Naive thymus-derived CD8-positive, alpha-beta T cell (primary cell): ENCODE measurements around the gene LIN37. TPM values are rescaled to one million over a fixed set of nuclear protein-coding genes. Genes with fewer than 3 reads are reported as not detected.
A peak's percentile ranks its signal among the peaks of the same experiment; 100 is the strongest.

Experiments
- ATAC-seq, 2 donors: fragments of 150-1000 bp; cut with Tn5 transposase in 1 of 2; sonication (Bioruptor Pico), chemical (Tn5 transposase) in 1 of 2; 1 replicate in 1 of 2; 2 replicates in 1 of 2; pipeline ENCODE4 v1.10.0; 2021; ENCODE audit warnings: mild to moderate bottlenecking in 2 of 2, moderate library complexity in 2 of 2
- POLR2A ChIA-PET: fragments of 350-600 bp; sonication (Branson Sonifier 250); formaldehyde crosslinking; loops from one replicate; lab custom pipeline; 2021; ENCODE audit warnings: antibody characterized with exemption; lab: Charles Lee
- DNase-seq, 10 donors: peaks; one replicate each; pipeline versions ENCODE4 v3.0.0 to v3.0.0-alpha.2; 2020 to 2022
- H3K27ac Mint-ChIP-seq, 10 donors: one replicate each; pipeline ENCODE4 v1.8.0; 2020 to 2022; ENCODE audit warnings: mild to moderate bottlenecking in 10 of 10, mixed read lengths in 10 of 10, moderate library complexity in 4 of 10, inconsistent platforms in 1 of 10
- H3K27me3 Mint-ChIP-seq, 5 donors: one replicate each; pipeline ENCODE4 v1.8.0; 2021 to 2022; ENCODE audit warnings: mixed read lengths in 5 of 5
- H3K36me3 Mint-ChIP-seq, 3 donors: one replicate each; pipeline ENCODE4 v1.8.0; 2020 to 2022; ENCODE audit warnings: mixed read lengths in 3 of 3, mild to moderate bottlenecking in 2 of 3, inconsistent platforms in 1 of 3
- H3K4me1 Mint-ChIP-seq, 4 donors: one replicate each; pipeline ENCODE4 v1.8.0; 2021 to 2022; ENCODE audit warnings: mixed read lengths in 4 of 4
- H3K4me3 Mint-ChIP-seq, 10 donors: one replicate each; pipeline ENCODE4 v1.8.0; 2020 to 2022; ENCODE audit warnings: mild to moderate bottlenecking in 10 of 10, mixed read lengths in 10 of 10, moderate library complexity in 6 of 10, inconsistent platforms in 1 of 10
- H3K9me3 Mint-ChIP-seq, 9 donors: one replicate each; pipeline ENCODE4 v1.8.0; 2020 to 2022; ENCODE audit warnings: mixed read lengths in 9 of 9, mild to moderate bottlenecking in 3 of 9, inconsistent platforms in 1 of 9, moderate library complexity in 1 of 9
- polyA plus RNA-seq, 3 donors: library from polyadenylated mRNA; unstranded; fragments of 300-500 nt; fragmentation: Illumina TruSeq; gene quantifications; one replicate each; pipeline ENCODE4 v1.2.3, GENCODE V29; 2021
- total RNA-seq, 8 experiments: library from RNA in 2 of 8; stranded (reverse) in 2 of 8; gene quantifications; one replicate each; pipeline ENCODE4 v1.2.3 and lab custom pipeline; 2021 to 2026

The LIN37 gene
- total and polyA plus RNA-seq, 5 experiments from 2014 or later: 5.4 to 16.6 (median 14.0) TPM

- H3K9me3 Mint-ChIP-seq: no peaks in the 10 kb centered on the region
- H3K36me3 Mint-ChIP-seq: peaks cover 4 to 31% (median 5%) of the 10 kb centered on the region in 3 donors
- H3K27me3 Mint-ChIP-seq: no peaks in the 10 kb centered on the region
- DNase-seq: no peak
- POLR2A ChIA-PET: interaction anchor here (1.7 to 2.6 kb wide), 4 partner anchors 13 to 37 kb away, joined by 4 to 26 read pairs (median 5); no protein-coding TSS in a partner anchor
- no peak for ATAC-seq
- peak overlapping the region in 6 of 10 donors; percentile 5 to 99 (median 44) for H3K27ac Mint-ChIP-seq
- H3K4me1 Mint-ChIP-seq: peaks cover 29 to 63% (median 59%) of the 10 kb centered on the region in 4 donors
- H3K4me3 Mint-ChIP-seq: peak overlapping the region; percentile 53 to 98 (median 94)
These were observed 8.9 kb upstream of the LIN37 start for GRCh38 chr19:35739275-35740107.

GRCh38 chr19:35740108-35740422 is 8.3 kb upstream of the LIN37 start:
- ATAC-seq (peak in 1 of 2 donors; percentile 21), DNase-seq (no peak)
- peaks cover 4 to 27% (median 5%) of the 10 kb centered on the region in 3 donors for H3K36me3 Mint-ChIP-seq
- H3K4me3 Mint-ChIP-seq: peak overlapping the region; percentile 91 to 99 (median 96)
- H3K4me1 Mint-ChIP-seq: peaks cover 30 to 63% (median 58%) of the 10 kb centered on the region in 4 donors
- H3K27ac Mint-ChIP-seq: peak overlapping the region in 4 of 10 donors; percentile 93 to 99 (median 96)
- POLR2A ChIA-PET: interaction anchor here (0.7 to 2.6 kb wide), 14 partner anchors 8 to 92 kb away, joined by 3 to 26 read pairs (median 4); partner anchors contain the start of genes COX6B1, HSPB6, KMT2B and LIN37
- no peaks in the 10 kb centered on the region for H3K27me3 Mint-ChIP-seq
- no peaks in the 10 kb centered on the region for H3K9me3 Mint-ChIP-seq

GRCh38 chr19:35740423-35741202 is 7.8 kb upstream of the LIN37 start:
- H3K4me3 Mint-ChIP-seq: peak overlapping the region; percentile 91 to 99 (median 96)
- peak overlapping the region; percentile 88 to 99 (median 94) for H3K27ac Mint-ChIP-seq
- ATAC-seq (peak; percentile 65 to 68), DNase-seq (peak; percentile 88 to 97 (median 94))
- peaks cover 29 to 66% (median 59%) of the 10 kb centered on the region in 4 donors for H3K4me1 Mint-ChIP-seq
- H3K36me3 Mint-ChIP-seq: peaks cover 4 to 23% (median 5%) of the 10 kb centered on the region in 3 donors
- POLR2A ChIA-PET: interaction anchor here (0.7 to 2.6 kb wide), 15 partner anchors 8 to 95 kb away, joined by 3 to 26 read pairs (median 4); partner anchors contain the start of genes COX6B1, HSPB6, KMT2B and LIN37
- H3K27me3 Mint-ChIP-seq: no peaks in the 10 kb centered on the region
- no peaks in the 10 kb centered on the region for H3K9me3 Mint-ChIP-seq

- DNase-seq: no peak
These were observed 7.2 kb upstream of the LIN37 start for GRCh38 chr19:35741203-35741515.

GRCh38 chr19:35742121-35742724 is 6.2 kb upstream of the LIN37 start, which contains the start of gene IGFLR1:
IGFLR1 (minus strand) TSS chr19:35742452; CDS start chr19:35741180, 1,272 bp downstream.
- H3K4me1 Mint-ChIP-seq: peaks cover 31 to 73% (median 59%) of the 10 kb centered on the region in 4 donors
- peak in 9 of 10 donors; percentile 60 to 83 (median 69) for DNase-seq
- peak within 1 kb of the TSS; percentile 91 to 99 (median 93) for H3K4me3 Mint-ChIP-seq
- H3K27ac Mint-ChIP-seq: peak within 1 kb of the TSS; percentile 97 to 100 (median 99)
- no peaks in the 10 kb centered on the region for H3K27me3 Mint-ChIP-seq
- peaks cover 4 to 14% (median 5%) of the 10 kb centered on the region in 3 donors for H3K36me3 Mint-ChIP-seq
- H3K9me3 Mint-ChIP-seq: no peaks in the 10 kb centered on the region
- POLR2A ChIA-PET: interaction anchor here (0.5 to 5.2 kb wide), 8 partner anchors 10 to 195 kb away, joined by 3 to 36 read pairs (median 6); partner anchors contain the start of genes HSPB6 and KMT2B
- ATAC-seq: no peak

More at GRCh38 chr19:35741203-35741515, 7.2 kb upstream of the LIN37 start:
- Mint-ChIP-seq H3K4me3 (peak overlapping the region; percentile 91 to 99 (median 96)), H3K9me3 (no peaks in the 10 kb centered on the region), H3K27ac (peak overlapping the region; percentile 92 to 99 (median 98)), H3K27me3 (no peaks in the 10 kb centered on the region), H3K4me1 (peaks cover 31 to 71% (median 62%) of the 10 kb centered on the region in 4 donors), H3K36me3 (peaks cover 4 to 19% (median 5%) of the 10 kb centered on the region in 3 donors)
- ATAC-seq: no peak
- POLR2A ChIA-PET: interaction anchor here (0.8 to 2.6 kb wide), 13 partner anchors 9 to 96 kb away, joined by 3 to 26 read pairs (median 4); partner anchors contain the start of genes COX6B1, HSPB6 and KMT2B

GRCh38 chr19:35743640-35744429 is 4.5 kb upstream of the LIN37 start:
- Mint-ChIP-seq H3K9me3 (no peaks in the 10 kb centered on the region), H3K4me3 (peak overlapping the region; percentile 91 to 99 (median 97)), H3K4me1 (peaks cover 33 to 79% (median 64%) of the 10 kb centered on the region in 4 donors), H3K27me3 (no peaks in the 10 kb centered on the region), H3K27ac (peak overlapping the region; percentile 98 to 100 (median 99)), H3K36me3 (peaks cover 4 to 6% (median 5%) of the 10 kb centered on the region in 3 donors)
- POLR2A ChIA-PET: interaction anchor here (0.6 to 5.2 kb wide), 12 partner anchors 12 to 209 kb away, joined by 3 to 36 read pairs (median 6); partner anchors contain the start of genes ETV2, HSPB6 and KMT2B
- DNase-seq: no peak
- ATAC-seq: no peak

GRCh38 chr19:35744430-35745327 is 3.7 kb upstream of the LIN37 start:
- peak overlapping the region; percentile 97 to 100 (median 99) for H3K27ac Mint-ChIP-seq
- peak overlapping the region; percentile 91 to 99 (median 97) for H3K4me3 Mint-ChIP-seq
- POLR2A ChIA-PET: interaction anchor here (0.6 to 5.2 kb wide), 20 partner anchors 11 to 370 kb away, joined by 3 to 36 read pairs (median 5); partner anchors contain the start of genes COX6B1, ETV2, HSPB6 and KMT2B
- ATAC-seq (peak; percentile 52 to 64), DNase-seq (peak; percentile 83 to 97 (median 94))
- H3K36me3 Mint-ChIP-seq: peaks cover 4 to 5% (median 5%) of the 10 kb centered on the region in 3 donors
- no peaks in the 10 kb centered on the region for H3K27me3 Mint-ChIP-seq
- H3K9me3 Mint-ChIP-seq: no peaks in the 10 kb centered on the region
- H3K4me1 Mint-ChIP-seq: peaks cover 34 to 81% (median 65%) of the 10 kb centered on the region in 4 donors

GRCh38 chr19:35745328-35746086 is 2.9 kb upstream of the LIN37 start, which contains the start of the genes PSENEN and U2AF1L4:
PSENEN (plus strand) TSS chr19:35745651; CDS start chr19:35745931, 280 bp downstream.
U2AF1L4 (minus strand) TSS chr19:35745418; CDS start chr19:35745391, 27 bp downstream.
- ATAC-seq: peak; percentile 48 to 56
- DNase-seq: peak; percentile 89 to 99 (median 98)
- POLR2A ChIA-PET: interaction anchor here (0.6 to 5.2 kb wide), 17 partner anchors 10 to 369 kb away, joined by 3 to 36 read pairs (median 5); partner anchors contain the start of genes COX6B1, ETV2, HSPB6 and NFKBID
- peaks cover 4 to 5% (median 5%) of the 10 kb centered on the region in 3 donors for H3K36me3 Mint-ChIP-seq
- H3K27ac Mint-ChIP-seq: peak within 1 kb of the TSS; percentile 97 to 100 (median 99)
- no peaks in the 10 kb centered on the region for H3K27me3 Mint-ChIP-seq
- H3K4me1 Mint-ChIP-seq: peaks cover 34 to 80% (median 65%) of the 10 kb centered on the region in 4 donors
- H3K9me3 Mint-ChIP-seq: no peaks in the 10 kb centered on the region
- peak within 1 kb of the TSS; percentile 91 to 99 (median 97) for H3K4me3 Mint-ChIP-seq

GRCh38 chr19:35746087-35746462 is 2.3 kb upstream of the LIN37 start:
- H3K4me3 Mint-ChIP-seq: peak overlapping the region; percentile 91 to 99 (median 97)

More at GRCh38 chr19:35746087-35746462, 2.3 kb upstream of the LIN37 start:
- no peaks in the 10 kb centered on the region for H3K9me3 Mint-ChIP-seq
- ATAC-seq (no peak), DNase-seq (no peak)
- POLR2A ChIA-PET: interaction anchor here (0.9 to 5.2 kb wide), 8 partner anchors 10 to 185 kb away, joined by 3 to 36 read pairs (median 7); partner anchors contain the start of genes COX6B1, HSPB6 and NFKBID
- no peaks in the 10 kb centered on the region for H3K27me3 Mint-ChIP-seq
- peak overlapping the region; percentile 66 to 100 (median 99) for H3K27ac Mint-ChIP-seq
- H3K4me1 Mint-ChIP-seq: peaks cover 30 to 76% (median 62%) of the 10 kb centered on the region in 4 donors
- peaks cover 4 to 5% (median 5%) of the 10 kb centered on the region in 3 donors for H3K36me3 Mint-ChIP-seq
